Endothelial cell of umbilical vein (primary cell): ENCODE data around the gene IGFBP3. TPM values are rescaled to one million over a fixed set of nuclear protein-coding genes. Genes with fewer than 3 reads are reported as not detected.

Source experiments
- BruUV-seq: library from RNA; stranded (reverse); fragments of 400-500 nt; replicated peaks from 2 replicates; lab custom pipeline; 2021; lab: Mats Ljungman, UMichigan
- CTCF ChIA-PET: fragments of 300-600, 350-600 bp; sonication (Branson Sonifier 250); formaldehyde crosslinking; loops from one replicate; lab custom pipeline; 2021; ENCODE audit warnings: antibody characterized with exemption, inconsistent platforms; lab: Charles Lee
- POLR2A ChIA-PET: fragments of 300-600, 350-600 bp; sonication (Branson Sonifier 250); formaldehyde crosslinking; loops from one replicate; lab custom pipeline; 2021; ENCODE audit warnings: antibody characterized with exemption, inconsistent platforms; lab: Charles Lee
- DNase-seq: peaks from one replicate; pipeline ENCODE4 v3.0.0-alpha.2; 2011; ENCODE audit warnings: low read depth, low spot score
- FAIRE-seq: peaks from 2 replicates; lab custom pipeline; 2011; peaks lifted over from hg19 to GRCh38; lab: Jason Lieb, UNC
- H2AFZ ChIP-seq: 2 replicates; pipeline ENCODE4 v1.6.0; 2012; ENCODE audit warnings: low read depth, low read length, control low read depth, inconsistent platforms
- H3K27ac ChIP-seq: 2 replicates; pipeline ENCODE4 v1.5.1; 2011; ENCODE audit warnings: low read depth, mild to moderate bottlenecking, control low read depth, low read length, moderate library complexity; ENCODE audit not compliant: insufficient read depth
- H3K27me3 ChIP-seq, 2 experiments: 2 replicates each; pipeline versions ENCODE4 v1.6.0 to v1.6.1; 2011; ENCODE audit warnings: low read length in 2 of 2, mixed read lengths in 1 of 2; ENCODE audit not compliant: control insufficient read depth in 2 of 2, insufficient read depth in 2 of 2
- H3K36me3 ChIP-seq, 2 experiments: 2 replicates in 1 of 2; 3 replicates in 1 of 2; pipeline ENCODE4 v1.5.1; 2011; ENCODE audit warnings: low read length in 2 of 2, mild to moderate bottlenecking in 1 of 2, moderate library complexity in 1 of 2; ENCODE audit not compliant: control insufficient read depth in 2 of 2, insufficient read depth in 2 of 2; ENCODE audit errors: extremely low read depth in 1 of 2
- H3K4me1 ChIP-seq: 3 replicates; pipeline ENCODE4 v1.5.1; 2011; ENCODE audit warnings: mild to moderate bottlenecking, low read length; ENCODE audit not compliant: control insufficient read depth, insufficient read depth; ENCODE audit errors: extremely low read depth
- H3K4me2 ChIP-seq: 2 replicates; pipeline ENCODE4 v1.6.1; 2011; ENCODE audit warnings: low read length, control low read depth, mixed read lengths; ENCODE audit not compliant: insufficient read depth
- H3K4me3 ChIP-seq, 3 experiments: fragments of 200-600 bp in 1 of 3; sonication (generic), shearing (Covaris generic) in 1 of 3; replicated peaks in 1 of 3; 2 replicates each; pipeline ENCODE4 v1.5.1; 2011 to 2016; ENCODE audit warnings: control low read depth in 3 of 3, low read length in 3 of 3, mild to moderate bottlenecking in 2 of 3, inconsistent platforms in 1 of 3, low read depth in 1 of 3, moderate library complexity in 1 of 3; ENCODE audit not compliant: insufficient read depth in 1 of 3
- H3K79me2 ChIP-seq: 2 replicates; pipeline ENCODE4 v1.6.0; 2012; ENCODE audit warnings: low read length, inconsistent platforms; ENCODE audit not compliant: control insufficient read depth, insufficient read depth
- H3K9ac ChIP-seq: replicated peaks from 2 replicates; pipeline ENCODE3; 2011; ENCODE audit warnings: low read length, control low read depth; ENCODE audit not compliant: insufficient read depth; ENCODE audit errors: extremely low read depth
- H3K9me1 ChIP-seq: replicated peaks from 3 replicates; pipeline ENCODE4 v1.6.0; 2011; ENCODE audit warnings: mild to moderate bottlenecking, low read length; ENCODE audit not compliant: control insufficient read depth, insufficient read depth; ENCODE audit errors: extremely low read depth
- H3K9me3 ChIP-seq: replicated peaks from 2 replicates; pipeline ENCODE4 v1.5.1; 2012; ENCODE audit warnings: low read length, inconsistent platforms; ENCODE audit not compliant: control insufficient read depth, insufficient read depth
- H4K20me1 ChIP-seq: replicated peaks from 2 replicates; pipeline ENCODE3; 2011; ENCODE audit warnings: mild to moderate bottlenecking, low read length; ENCODE audit not compliant: control insufficient read depth, insufficient read depth; ENCODE audit errors: extremely low read depth
- CTCF ChIP-seq, 2 donors: IDR thresholded peaks; 1 replicate in 1 of 2; 2 replicates in 1 of 2; pipeline ENCODE4 v1.5.1; 2011; ENCODE audit warnings: low read length in 2 of 2, mild to moderate bottlenecking in 2 of 2, moderate library complexity in 2 of 2, control low read depth in 1 of 2, inconsistent platforms in 1 of 2, low read depth in 1 of 2; ENCODE audit not compliant: insufficient read depth in 1 of 2; ENCODE audit errors: extremely low read depth in 1 of 2
- EZH2 ChIP-seq: IDR thresholded peaks from 2 replicates; pipeline ENCODE4 v1.6.1; 2012; ENCODE audit warnings: borderline replicate concordance, low read depth, mild to moderate bottlenecking, moderate library complexity, low read length, inconsistent platforms; ENCODE audit not compliant: severe bottlenecking
- FOS ChIP-seq: IDR thresholded peaks from 2 replicates; pipeline ENCODE4 v1.6.1; 2011; ENCODE audit warnings: mild to moderate bottlenecking, low read length, moderate library complexity, borderline replicate concordance; ENCODE audit not compliant: insufficient read depth
- GATA2 ChIP-seq: IDR thresholded peaks from 2 replicates; pipeline ENCODE4 v1.7.0; 2011; ENCODE audit warnings: low read depth, mild to moderate bottlenecking, moderate library complexity, mixed read lengths, low read length; ENCODE audit not compliant: insufficient read length, insufficient read depth
- JUN ChIP-seq: IDR thresholded peaks from 2 replicates; pipeline ENCODE4 v1.6.1; 2011; ENCODE audit warnings: borderline replicate concordance, low read depth; ENCODE audit not compliant: insufficient read length, insufficient read depth
- MYC ChIP-seq: IDR thresholded peaks from one replicate; pipeline ENCODE4 v1.6.1; 2011; ENCODE audit warnings: mild to moderate bottlenecking, low read depth, low read length
- POLR2A ChIP-seq: IDR thresholded peaks from 2 replicates; pipeline ENCODE4 v1.6.1; 2012; ENCODE audit warnings: low read depth, mild to moderate bottlenecking, control low read depth, low read length
- POLR2AphosphoS5 ChIP-seq: IDR thresholded peaks from 2 replicates; pipeline ENCODE4 v1.6.1; 2012; ENCODE audit warnings: low read depth, mild to moderate bottlenecking, control low read depth, low read length, moderate library complexity; ENCODE audit not compliant: insufficient read depth
- dilution Hi-C: fragments of 300-500 bp; cut with MboI; formaldehyde crosslinking; loops from one replicate; pipeline ENCODE4 v1.15.0; 2019; ENCODE audit warnings: low sequenced_read_pairs; ENCODE audit not compliant: extremely low pct_ligation_motif_present
- intact Hi-C: fragments of 100-400 bp; cut with micrococcal nuclease; formaldehyde crosslinking; loops from one replicate; pipeline ENCODE4 v1.10.0; 2022
- polyA plus RNA-seq, 4 experiments: library from polyadenylated mRNA; depleted of rRNA in 3 of 4; stranded (reverse) in 3 of 4; unstranded in 1 of 4; fragments of >200 nt; gene quantifications; 2 replicates each; pipeline versions ENCODE4 v1.2.1 to v1.2.3, GENCODE V29; 2011 to 2012; ENCODE audit warnings: missing spikeins in 1 of 4
- total RNA-seq: library from RNA; stranded (reverse); gene quantifications from 2 replicates; pipeline ENCODE4 v1.2.3, GENCODE V29; 2021
- TF ChIP-seq, protein P1 (sequence below): IDR thresholded peaks from 2 replicates; pipeline ENCODE4 v1.6.1; 2011; ENCODE audit not compliant: insufficient read depth, insufficient read length

IGFBP3 gene
- total and polyA plus RNA-seq, 2 donors (not counting 3 experiments of a cell fraction or from before 2014, with no cell fraction given): 3.4 to 10.1 TPM

DNA sequence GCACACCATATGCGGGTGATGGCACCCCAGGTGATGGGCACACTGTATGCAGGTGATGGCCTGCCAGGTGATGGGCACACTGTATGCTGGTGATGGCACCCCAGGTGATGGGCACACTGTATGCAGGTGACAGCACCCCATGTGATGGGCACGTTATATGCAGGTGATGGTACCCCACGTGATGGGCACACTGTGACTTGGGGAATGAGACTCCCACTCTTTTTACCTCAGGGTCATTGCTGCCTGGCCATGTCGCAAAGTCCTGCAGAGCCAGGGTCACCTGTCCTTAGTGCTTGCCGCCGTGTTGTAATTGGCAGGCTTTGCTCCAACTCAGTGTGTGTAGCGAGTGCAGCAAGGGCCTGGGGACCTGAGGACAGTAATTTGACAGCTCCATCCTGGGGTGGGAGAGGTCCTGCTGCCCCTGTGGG, 40.6 kb downstream of the IGFBP3 start:
- no peaks in the 10 kb centered on the region for H3K9me1 ChIP-seq
- no peaks in the 10 kb centered on the region for H3K27me3 ChIP-seq
- H4K20me1 ChIP-seq: no peaks in the 10 kb centered on the region
- ChIA-PET CTCF (interaction anchor here (0.6 kb wide), 1 partner anchor 11 kb away, joined by 3 read pairs; no protein-coding TSS in a partner anchor), POLR2A (no interaction called here)
- no peak overlapping the region for H3K4me3 ChIP-seq
- H3K4me2 ChIP-seq: no peak overlapping the region
- no peak overlapping the region for H2AFZ ChIP-seq
- dilution Hi-C loops: no loop called here
- H3K9ac ChIP-seq: no peak overlapping the region
- intact Hi-C loops: no loop called here
- no peak overlapping the region for H3K27ac ChIP-seq
- H3K36me3 ChIP-seq: no peaks in the 10 kb centered on the region
- H3K9me3 ChIP-seq: no peaks in the 10 kb centered on the region
- peaks cover 4% of the 10 kb centered on the region for H3K4me1 ChIP-seq
- no TSS peak for BruUV-seq
- no peaks in the 10 kb centered on the region for H3K79me2 ChIP-seq
- no peak for FAIRE-seq
- DNase-seq: no peak
- no peak for TF ChIP-seq POLR2AphosphoS5
- no peak for TF ChIP-seq JUN
- no peak for TF ChIP-seq FOS
- TF ChIP-seq CTCF (IDR thresholded peaks at IDR 0.05; ENCODE audit: extremely low read depth in 1 of 2, insufficient read depth in 1 of 2, low read depth in 1 of 2, low read length in 2 of 2): no peak
- no peak for TF ChIP-seq GATA2
- TF ChIP-seq, protein P1, sequence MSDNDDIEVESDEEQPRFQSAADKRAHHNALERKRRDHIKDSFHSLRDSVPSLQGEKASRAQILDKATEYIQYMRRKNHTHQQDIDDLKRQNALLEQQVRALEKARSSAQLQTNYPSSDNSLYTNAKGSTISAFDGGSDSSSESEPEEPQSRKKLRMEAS: no peak
- no peak for TF ChIP-seq POLR2A
- no peak for TF ChIP-seq EZH2
- TF ChIP-seq MYC: no peak
